GM21528 (cell line): ENCODE results near the gene MYBPH.

Source experiments
- ATAC-seq: cut with Tn5 transposase; IDR thresholded peaks from one replicate; pipeline ENCODE4 v1.9.1; 2021; ENCODE audit warnings: mild to moderate bottlenecking, moderate library complexity; ENCODE audit not compliant: unreplicated experiment, low FRiP score

Gene MYBPH

GRCh38 chr1:203167913-203168200, 7.8 kb downstream of the MYBPH start:
- ATAC-seq = no peak

- no peak for ATAC-seq
Measured at GRCh38 chr1:203167026-203167912, 8.4 kb downstream of the MYBPH start.

GRCh38 chr1:203166192-203166940, 9.3 kb downstream of the MYBPH start:
- ATAC-seq = no peak

- ATAC-seq = no peak
Measured at GRCh38 chr1:203165800-203166161, 9.8 kb downstream of the MYBPH start.

- no peak for ATAC-seq
Measured at GRCh38 chr1:203165101-203165799, 10.4 kb downstream of the MYBPH start.

- no peak for ATAC-seq
Measured at GRCh38 chr1:203163891-203164635, 11.6 kb downstream of the MYBPH start.

- no peak for ATAC-seq
Measured at GRCh38 chr1:203162403-203162802, 13.2 kb downstream of the MYBPH start.

GRCh38 chr1:203161703-203162102, 13.9 kb downstream of the MYBPH start:
- no peak for ATAC-seq

- no peak for ATAC-seq
Measured at GRCh38 chr1:203161175-203161574, 14.5 kb downstream of the MYBPH start.

- no peak for ATAC-seq
Measured at GRCh38 chr1:203159844-203160243, 15.8 kb downstream of the MYBPH start.

GRCh38 chr1:203158960-203159665, 16.5 kb downstream of the MYBPH start:
- no peak for ATAC-seq

- no peak for ATAC-seq
Measured at GRCh38 chr1:203158423-203158822, 17.2 kb downstream of the MYBPH start.

GRCh38 chr1:203156280-203156679, 19.3 kb downstream of the MYBPH start:
- no peak for ATAC-seq

GRCh38 chr1:203153989-203154821, 21.4 kb downstream of the MYBPH start:
- ATAC-seq = no peak

GRCh38 chr1:203153051-203153988, 22.3 kb downstream of the MYBPH start:
- no peak for ATAC-seq

GRCh38 chr1:203152158-203153034, 23.2 kb downstream of the MYBPH start:
- ATAC-seq = no peak
